Measurements from ENCODE around the gene RHBDD1.

The RHBDD1 gene

GRCh38 chr2:226994775-226995174, 158.9 kb downstream of the RHBDD1 start:
- no peak for DNase-seq

GRCh38 chr2:226995625-226996041, 159.8 kb downstream of the RHBDD1 start:
- peak; percentile 51 for DNase-seq

DNA sequence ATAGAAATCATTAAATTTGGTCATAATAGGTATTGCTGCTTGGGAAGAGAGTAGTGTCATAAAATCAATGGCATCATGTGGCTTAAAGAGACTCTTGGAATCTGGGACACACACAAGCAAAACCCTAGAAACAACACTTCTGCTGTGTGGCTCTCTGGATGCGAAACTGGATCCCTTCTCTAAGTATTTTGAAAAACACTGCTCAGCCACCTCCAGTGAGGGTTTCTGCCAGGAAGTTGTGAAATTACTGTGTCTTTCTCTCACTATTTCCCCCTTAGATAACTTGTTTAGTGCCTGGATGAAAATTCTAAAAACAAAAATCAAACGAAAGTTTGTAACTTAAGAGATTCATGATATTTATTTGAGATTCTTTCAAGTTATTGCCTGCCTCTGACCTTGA, 163.8 kb downstream of the RHBDD1 start:
- no peak for DNase-seq

- no peak for DNase-seq
These were observed 164.3 kb downstream of the RHBDD1 start for GRCh38 chr2:227000123-227000522.

DNA sequence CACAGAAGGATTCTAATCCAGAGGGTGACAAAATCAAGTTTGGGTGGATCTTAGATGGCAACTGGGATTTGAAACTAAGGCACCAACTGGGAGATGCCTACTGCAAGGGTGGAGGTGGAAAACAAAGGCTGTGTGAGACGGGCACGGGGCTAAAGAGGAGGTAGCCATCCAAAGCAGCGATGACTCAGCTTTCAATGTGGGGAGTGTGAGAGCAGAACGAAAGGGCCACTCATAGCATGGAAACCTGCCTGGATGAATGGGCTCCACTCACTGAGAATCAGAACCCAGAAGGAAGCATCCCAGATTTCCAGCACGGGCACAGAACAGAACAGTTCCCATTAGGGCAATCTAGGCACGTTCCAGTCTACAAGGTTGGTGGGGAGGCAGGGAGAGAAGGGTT, 168.6 kb downstream of the RHBDD1 start:
- DNase-seq = no peak

DNA sequence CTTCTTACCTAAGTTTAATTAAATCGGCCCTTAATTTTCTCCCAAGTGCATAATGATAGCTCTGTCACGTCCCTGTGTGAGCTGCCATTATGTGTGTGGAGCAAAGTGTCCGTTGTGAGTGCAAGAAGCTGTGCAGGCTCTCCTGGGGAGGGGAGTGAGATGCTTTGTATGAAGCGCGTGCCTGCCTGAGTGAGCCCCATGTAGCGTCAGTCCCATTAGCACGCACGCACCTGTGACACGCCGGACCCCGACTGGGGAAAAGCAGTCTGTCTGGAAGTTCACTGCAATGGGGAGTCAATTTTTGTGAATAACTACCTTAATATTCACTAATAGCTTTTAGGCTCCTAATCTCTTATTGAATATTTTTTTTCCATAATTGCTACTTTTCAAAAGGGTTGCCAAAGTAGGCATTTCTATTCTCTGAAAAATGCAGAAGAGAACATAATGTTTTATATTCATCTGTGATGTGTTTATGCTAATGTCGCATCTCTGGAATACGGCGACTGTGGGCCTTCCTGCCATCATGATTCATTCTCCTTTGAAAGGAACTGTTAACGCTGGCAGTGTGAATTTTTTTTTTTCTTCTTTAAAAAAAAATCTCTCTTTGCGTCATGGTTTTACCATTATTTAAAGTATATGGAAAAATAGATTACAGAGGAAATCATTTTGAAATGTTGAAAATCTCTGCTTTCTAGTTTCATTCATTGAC, 170.5 kb downstream of the RHBDD1 start:
- no peak for DNase-seq

- DNase-seq = no peak
These were observed 171.3 kb downstream of the RHBDD1 start for GRCh38 chr2:227007148-227007547.

DNA sequence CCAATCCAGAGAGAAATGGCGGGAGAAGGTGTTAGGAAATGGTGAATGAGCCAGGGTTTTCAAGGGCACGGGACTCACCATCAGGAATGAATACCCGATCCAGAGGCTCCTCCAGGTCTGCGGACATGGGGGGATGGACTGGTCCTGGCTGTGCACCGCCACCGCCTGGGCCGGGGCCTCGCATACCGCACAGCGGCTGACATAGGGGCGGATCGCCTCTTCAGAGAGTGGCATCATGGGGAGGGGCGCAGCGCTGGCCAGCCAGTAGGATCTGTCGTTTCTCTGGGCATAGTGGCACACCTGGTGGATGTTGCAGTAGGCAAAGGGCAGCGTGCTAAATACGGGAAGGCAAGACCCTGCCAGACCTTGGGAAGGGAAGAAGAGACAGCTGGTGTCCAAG, 172.1 kb downstream of the RHBDD1 start:
- DNase-seq = no peak

DNA sequence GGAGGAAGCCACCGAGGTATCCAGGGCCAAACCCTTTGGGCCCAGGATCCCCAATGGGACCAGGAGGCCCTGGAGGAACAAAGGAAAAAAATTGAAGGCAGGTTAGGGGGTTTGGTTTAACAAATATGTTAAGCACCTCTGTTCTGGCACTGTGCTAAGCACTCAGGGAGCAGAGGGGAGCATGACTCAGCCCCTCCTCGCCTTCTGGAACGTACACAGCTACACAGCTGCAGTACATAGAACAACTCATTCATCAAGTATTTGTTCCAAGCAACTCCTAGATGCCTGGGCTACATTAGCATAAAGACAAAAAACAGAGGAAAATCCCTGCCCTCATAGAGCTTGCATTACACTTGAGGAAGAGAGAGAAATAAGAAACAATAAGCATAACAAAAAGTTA, 174.6 kb downstream of the RHBDD1 start:
- no peak for DNase-seq

GRCh38 chr2:227013330-227013729, 177.5 kb downstream of the RHBDD1 start:
- no peak for DNase-seq

DNA sequence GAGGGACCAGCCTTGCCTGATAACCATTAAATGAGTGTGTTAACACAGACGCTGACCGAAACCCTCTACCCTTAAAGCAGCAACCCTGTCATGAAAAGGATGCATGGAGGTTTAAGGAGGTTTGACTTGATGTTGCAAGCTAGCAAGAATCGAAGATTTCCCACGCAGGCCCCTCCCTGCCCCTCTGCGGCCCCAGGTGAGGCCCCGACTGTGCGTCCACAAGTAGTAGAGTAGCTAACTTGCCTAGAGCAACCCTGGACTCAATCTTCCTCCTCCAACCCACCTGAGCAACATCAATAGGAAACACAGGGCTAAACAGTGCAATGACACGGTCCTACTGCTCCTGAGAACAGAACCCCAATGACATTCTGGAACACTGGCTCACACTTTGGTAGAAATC, 178.0 kb downstream of the RHBDD1 start:
- no peak for DNase-seq

DNA sequence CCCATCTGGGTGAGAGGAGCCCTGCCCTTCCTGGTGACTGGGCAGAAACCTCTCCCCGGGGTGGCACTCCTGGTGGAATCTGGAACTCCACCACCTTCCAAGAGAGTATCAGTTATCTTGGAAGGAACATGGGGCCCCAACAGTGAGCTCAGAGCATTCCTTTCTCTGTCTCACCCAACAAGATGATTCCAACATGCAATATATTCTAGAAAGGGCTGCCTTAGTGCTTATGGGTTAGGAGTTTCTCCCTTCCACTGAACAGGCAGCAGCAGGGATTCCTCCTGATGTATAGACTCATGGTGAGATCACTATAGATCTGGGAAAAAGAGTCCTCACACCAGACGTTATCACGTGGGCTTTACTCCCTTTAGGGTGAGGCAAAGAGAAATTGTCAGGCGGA, 181.0 kb downstream of the RHBDD1 start:
- no peak for DNase-seq

DNA sequence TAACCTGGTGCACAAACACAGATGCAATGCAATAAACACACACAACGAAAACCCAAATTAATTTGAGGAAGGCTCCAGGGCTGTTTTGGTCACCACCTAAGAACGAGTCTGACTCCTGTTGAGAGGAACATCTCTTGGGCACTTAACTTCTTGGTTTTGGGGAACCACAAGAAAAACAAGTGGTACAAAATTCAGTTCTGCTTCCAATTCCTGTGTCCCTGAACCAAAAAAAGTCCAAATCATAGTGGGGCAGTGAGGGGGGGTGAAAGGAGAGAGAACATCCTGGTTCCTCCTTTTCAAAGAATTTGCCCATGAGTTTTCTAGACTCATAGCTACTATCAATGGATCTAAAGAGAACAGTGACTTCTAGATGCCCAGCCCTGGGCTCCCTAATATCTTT, 184.6 kb downstream of the RHBDD1 start:
- DNase-seq = no peak

DNA sequence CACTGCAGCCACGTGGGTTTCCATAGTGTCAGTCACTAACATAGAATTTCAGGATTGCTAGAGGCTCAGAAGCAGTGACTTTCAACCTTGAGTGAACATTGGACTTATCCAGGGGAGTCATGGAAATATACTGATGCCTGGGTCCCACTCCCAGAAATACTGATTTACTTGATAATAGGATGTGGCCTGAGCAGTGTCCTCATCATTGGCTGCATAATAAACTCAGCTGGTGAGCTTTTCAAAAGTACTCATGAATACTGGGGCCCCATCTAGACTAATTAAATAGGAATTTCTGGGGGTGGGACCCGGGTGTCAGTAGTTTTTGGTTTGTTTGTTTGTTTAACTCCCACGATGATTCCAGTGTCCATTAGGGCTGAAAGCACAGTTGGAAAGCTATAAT, 186.8 kb downstream of the RHBDD1 start:
- no peak for DNase-seq

DNA sequence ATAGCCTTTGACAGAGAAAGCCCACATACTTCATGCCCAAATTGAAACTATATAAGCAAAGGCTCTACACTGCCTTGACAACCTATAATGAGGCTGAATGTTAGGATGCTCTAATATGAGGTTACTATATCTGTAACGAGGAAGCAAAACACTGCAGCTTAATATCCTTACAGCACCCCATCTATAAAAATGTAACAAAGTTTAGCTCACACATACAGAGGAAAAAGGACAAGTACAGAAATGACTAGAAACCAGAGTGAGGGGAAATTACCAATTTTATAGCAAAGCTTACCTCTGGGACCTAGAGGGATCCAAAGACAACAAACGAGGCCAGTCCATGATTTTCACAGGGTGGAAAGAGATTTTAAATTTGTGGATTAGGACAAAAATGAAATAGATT, 189.7 kb downstream of the RHBDD1 start:
- no peak for DNase-seq

- no peak for DNase-seq
These were observed 193.7 kb downstream of the RHBDD1 start for GRCh38 chr2:227029426-227030105.

DNA sequence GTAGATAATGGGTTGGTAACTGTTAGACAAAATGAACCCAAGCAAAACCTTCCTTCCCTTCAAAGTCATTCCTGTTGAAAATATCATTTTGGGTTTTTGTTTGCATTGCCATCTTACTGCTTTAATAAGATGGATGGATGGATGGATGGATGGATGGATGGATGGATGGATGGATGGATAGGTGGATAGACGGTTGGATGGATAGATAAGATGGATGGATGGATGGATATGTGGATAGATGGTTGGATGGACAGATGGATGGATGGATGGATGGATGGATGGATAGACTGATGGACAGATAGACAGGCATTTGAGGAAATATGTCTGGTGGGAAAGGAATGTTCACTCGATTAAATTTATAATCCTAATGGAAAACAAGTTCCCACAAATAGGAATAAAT, 194.9 kb downstream of the RHBDD1 start:
- DNase-seq = no peak

DNA sequence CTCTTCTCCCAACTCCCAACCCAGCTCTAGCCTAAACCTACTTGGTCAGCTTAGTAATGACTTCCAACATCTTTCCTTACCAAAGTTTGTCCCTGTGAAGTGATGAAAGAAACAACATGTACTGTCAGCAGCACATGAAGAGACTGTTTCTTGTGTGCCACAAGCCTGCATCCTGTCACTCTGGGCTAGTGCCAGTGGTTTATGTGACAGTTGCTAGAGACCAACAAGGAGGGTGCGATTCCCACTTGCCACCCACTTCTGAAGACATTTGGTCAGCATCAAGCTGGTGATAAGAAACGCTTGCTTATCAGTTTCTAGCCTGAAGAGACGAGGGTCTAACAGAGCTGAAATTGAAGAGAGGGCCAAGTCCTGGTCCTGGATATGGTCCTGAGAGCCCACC, 195.5 kb downstream of the RHBDD1 start:
- DNase-seq = no peak

GRCh38 chr2:227033471-227034148, 197.8 kb downstream of the RHBDD1 start:
- DNase-seq = peak; percentile 33

- DNase-seq = no peak
These were observed 200.0 kb downstream of the RHBDD1 start for GRCh38 chr2:227035711-227036367.

- no peak for DNase-seq
These were observed 200.7 kb downstream of the RHBDD1 start for GRCh38 chr2:227036527-227036926.

- DNase-seq = no peak
These were observed 202.8 kb downstream of the RHBDD1 start for GRCh38 chr2:227038550-227039189.

GRCh38 chr2:227043981-227044380, 208.1 kb downstream of the RHBDD1 start:
- DNase-seq = no peak
